Stimulated activated CD4-positive, alpha-beta T cell treated with anti-CD3 and anti-CD28 coated beads, Interleukin-15, amount 100 ng/mL, for 48 hours (primary cell): ENCODE measurements around the gene SS18L1.
A peak's percentile ranks its signal among the peaks of the same experiment; 100 is the strongest.
"Not testable (repeated sequence)": the region's sequence is repeated elsewhere in the genome, so short reads cannot be mapped to it uniquely, and the experiment has no call there.

ENCODE experiments used
- DNase-seq, 2 donors: peaks; one replicate each; pipeline ENCODE4 v3.0.0-alpha.2; 2020; ENCODE audit warnings: low read depth in 2 of 2

The SS18L1 gene

GRCh38 chr20:62143081-62143956, at the start of gene SS18L1, which contains the start of gene PSMA7:
Gene SS18L1 (plus strand): TSS chr20:62143769. CDS start chr20:62143821, 52 bp downstream.
Gene PSMA7 (minus strand): TSS chr20:62143394. CDS start chr20:62143303, 91 bp downstream.
- peak; percentile 68 to 79 for DNase-seq

- DNase-seq = no peak
Observed at GRCh38 chr20:62096421-62097380, 46.9 kb upstream of the SS18L1 start.

- DNase-seq = no peak
Observed at GRCh38 chr20:62097881-62098407, 45.6 kb upstream of the SS18L1 start.

- no peak for DNase-seq
Observed at GRCh38 chr20:62101078-62101477, 42.5 kb upstream of the SS18L1 start.

GRCh38 chr20:62103508-62104233, 39.9 kb upstream of the SS18L1 start:
- no peak for DNase-seq

- DNase-seq = no peak
Observed at GRCh38 chr20:62104234-62104789, 39.3 kb upstream of the SS18L1 start.

- no peak for DNase-seq
Observed at GRCh38 chr20:62104791-62105345, 38.7 kb upstream of the SS18L1 start.

GRCh38 chr20:62105592-62105991, 38.0 kb upstream of the SS18L1 start:
- DNase-seq = no peak

GRCh38 chr20:62111148-62111547, 32.4 kb upstream of the SS18L1 start:
- DNase-seq = no peak

GRCh38 chr20:62112368-62112767, 31.2 kb upstream of the SS18L1 start:
- no peak for DNase-seq

GRCh38 chr20:62114894-62115293, 28.7 kb upstream of the SS18L1 start:
- no peak for DNase-seq

- DNase-seq = not testable (repeated sequence)
Observed at GRCh38 chr20:62115800-62116407, 27.7 kb upstream of the SS18L1 start.

GRCh38 chr20:62116558-62117361, 26.8 kb upstream of the SS18L1 start:
- no peak for DNase-seq

GRCh38 chr20:62117362-62117646, 26.3 kb upstream of the SS18L1 start:
- DNase-seq = no peak

- peak in 1 of 2 donors; percentile 40 for DNase-seq
Observed at GRCh38 chr20:62117658-62118057, 25.9 kb upstream of the SS18L1 start.

- no peak for DNase-seq
Observed at GRCh38 chr20:62118113-62119043, 25.2 kb upstream of the SS18L1 start.

GRCh38 chr20:62119115-62119514, 24.5 kb upstream of the SS18L1 start:
- no peak for DNase-seq

GRCh38 chr20:62119591-62120364, 23.8 kb upstream of the SS18L1 start:
- no peak for DNase-seq
